HG03108 (cell line): ENCODE results near the gene SGTA.
"Not testable (repeated sequence)": the region's sequence is repeated elsewhere in the genome, so short reads cannot be mapped to it uniquely, and the experiment has no call there.

Experiments used
- ATAC-seq: cut with Tn5 transposase; IDR thresholded peaks from one replicate; pipeline ENCODE4 v1.9.1; 2021; ENCODE audit warnings: moderate library complexity; ENCODE audit not compliant: unreplicated experiment

Gene SGTA, protein sequence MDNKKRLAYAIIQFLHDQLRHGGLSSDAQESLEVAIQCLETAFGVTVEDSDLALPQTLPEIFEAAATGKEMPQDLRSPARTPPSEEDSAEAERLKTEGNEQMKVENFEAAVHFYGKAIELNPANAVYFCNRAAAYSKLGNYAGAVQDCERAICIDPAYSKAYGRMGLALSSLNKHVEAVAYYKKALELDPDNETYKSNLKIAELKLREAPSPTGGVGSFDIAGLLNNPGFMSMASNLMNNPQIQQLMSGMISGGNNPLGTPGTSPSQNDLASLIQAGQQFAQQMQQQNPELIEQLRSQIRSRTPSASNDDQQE

DNA sequence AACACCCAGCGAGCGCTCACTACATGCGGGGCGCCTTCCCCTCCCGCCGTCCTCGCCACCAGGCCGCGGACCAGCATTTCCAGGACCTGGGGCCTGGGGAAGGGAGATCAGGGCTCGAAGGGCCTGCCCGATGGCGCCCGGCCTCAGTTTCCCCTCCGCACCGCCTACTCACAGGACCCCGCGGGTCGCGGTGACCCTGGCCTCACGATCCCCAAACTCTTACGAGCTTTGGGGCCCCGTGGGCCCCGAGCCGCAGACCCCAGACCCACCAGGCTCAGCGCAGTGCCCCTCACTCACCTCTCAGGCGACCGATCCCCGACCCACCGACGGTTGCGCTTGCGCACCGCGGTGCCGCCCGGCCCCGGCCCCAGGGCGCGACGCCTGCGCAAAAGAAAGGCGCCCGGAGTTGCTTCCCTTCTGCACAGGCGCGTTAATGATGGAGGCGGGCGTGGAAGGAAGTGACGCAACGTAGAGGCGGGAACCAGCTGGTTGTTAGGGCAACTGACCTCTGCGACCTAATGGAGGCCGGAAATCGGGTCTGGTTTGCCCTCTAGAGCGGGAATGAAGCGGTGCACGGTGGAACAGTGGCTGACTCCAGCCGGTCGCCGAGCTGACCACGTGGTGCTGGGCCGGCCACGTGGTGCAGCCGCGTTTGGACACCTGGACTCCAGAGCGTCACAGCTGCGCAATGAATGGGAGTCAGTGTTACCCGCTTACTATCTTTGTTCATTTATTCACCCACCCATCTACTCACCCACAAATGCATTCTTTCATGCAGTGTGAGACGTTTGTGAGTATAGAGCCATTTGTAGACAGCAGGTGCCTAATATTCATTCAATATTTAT is at the start of gene SGTA:
Gene SGTA (minus strand): TSS at position 338 of the 845 bp plus-strand sequence. CDS start 14,205 bp downstream, outside the sequence.
- peak; percentile 69 for ATAC-seq

DNA sequence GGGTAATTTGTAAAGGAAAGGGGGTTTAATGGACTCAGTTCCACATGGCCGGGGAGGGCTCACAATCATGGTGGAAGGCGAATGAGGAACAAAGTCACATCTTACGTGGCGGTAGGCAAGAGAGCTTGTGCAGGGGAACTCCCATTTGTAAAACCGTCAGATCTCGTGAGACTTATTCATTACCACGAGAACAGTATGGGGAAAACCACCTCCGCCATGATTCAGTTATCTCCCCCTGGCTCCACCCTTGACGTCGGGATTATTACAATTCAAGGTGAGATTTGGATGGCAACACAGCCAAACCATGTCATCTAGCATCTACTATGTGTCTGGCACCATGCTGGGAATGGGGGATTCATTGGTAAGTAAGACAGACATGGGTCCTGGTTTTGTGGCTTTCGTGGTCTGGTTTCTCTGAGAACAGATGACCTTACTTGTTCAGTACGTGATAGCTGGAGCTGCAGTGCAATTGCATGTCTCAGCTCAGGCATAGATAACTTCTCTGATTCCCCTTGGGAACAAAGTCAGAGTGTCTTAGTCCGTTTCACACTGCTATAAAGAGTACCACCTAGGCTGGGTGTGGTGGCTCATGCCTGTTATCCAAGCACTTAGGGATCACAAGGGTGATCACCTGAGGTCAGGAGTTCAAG is 44.9 kb upstream of the SGTA start:
- no peak for ATAC-seq

DNA sequence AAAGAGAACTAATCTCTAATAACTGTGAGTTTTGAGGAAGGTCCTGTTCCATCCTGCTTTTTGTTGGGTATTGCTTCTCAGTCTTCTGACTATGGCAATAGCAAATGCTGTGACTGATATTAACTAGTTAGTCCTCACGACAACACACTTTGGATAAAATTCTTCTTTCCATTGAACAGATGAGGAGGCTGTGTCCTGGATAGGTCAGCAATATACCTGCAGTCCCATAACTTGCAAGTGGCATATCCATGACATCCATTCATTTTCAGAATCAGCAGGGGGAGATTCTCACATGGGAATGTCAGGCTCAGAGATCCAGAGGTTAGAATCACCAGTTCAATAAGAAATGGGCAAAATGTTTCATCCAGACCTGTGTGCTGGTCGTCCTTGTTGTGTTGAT is 43.9 kb upstream of the SGTA start:
- ATAC-seq, result no peak

DNA sequence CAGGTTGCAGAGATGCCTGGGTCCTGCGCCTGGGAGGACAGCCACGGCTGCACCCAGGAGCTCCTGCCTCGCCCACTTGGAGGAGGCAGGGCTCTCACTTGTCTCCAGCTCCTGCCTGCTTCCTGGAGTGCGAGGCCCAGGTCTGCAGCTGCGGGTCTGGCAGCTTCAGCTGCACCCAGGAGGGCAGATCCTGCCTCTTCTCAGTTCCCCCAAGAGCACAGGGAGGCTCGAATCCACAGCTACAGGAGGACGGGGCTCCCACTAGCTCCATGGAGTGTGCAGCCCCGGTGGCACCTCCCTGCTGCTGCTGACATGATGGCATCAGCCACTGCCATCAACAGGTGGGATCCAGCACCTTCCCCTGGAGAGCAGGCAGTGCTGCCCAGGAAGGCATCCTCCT is 41.1 kb upstream of the SGTA start:
- no peak for ATAC-seq

DNA sequence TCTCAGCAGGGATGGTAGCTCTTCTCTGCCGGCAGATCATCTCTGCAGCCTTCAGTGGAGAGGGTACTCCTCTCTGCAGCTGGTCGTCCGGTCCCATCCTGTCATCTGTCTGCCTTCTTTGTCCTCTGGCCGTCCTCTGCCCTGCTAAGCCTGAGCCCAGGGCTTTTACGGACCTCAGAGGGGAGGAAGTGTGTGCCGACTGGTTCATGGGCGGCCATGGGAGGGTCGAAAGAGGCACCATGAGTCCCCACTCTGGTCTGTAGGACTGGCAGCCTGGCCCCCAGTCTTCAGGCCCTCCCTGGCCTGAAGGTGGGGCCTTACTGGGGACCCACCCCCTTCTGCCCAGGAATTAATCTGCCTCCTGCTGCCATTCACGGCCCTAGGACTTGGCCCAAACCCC is 40.6 kb upstream of the SGTA start:
- no peak for ATAC-seq

DNA sequence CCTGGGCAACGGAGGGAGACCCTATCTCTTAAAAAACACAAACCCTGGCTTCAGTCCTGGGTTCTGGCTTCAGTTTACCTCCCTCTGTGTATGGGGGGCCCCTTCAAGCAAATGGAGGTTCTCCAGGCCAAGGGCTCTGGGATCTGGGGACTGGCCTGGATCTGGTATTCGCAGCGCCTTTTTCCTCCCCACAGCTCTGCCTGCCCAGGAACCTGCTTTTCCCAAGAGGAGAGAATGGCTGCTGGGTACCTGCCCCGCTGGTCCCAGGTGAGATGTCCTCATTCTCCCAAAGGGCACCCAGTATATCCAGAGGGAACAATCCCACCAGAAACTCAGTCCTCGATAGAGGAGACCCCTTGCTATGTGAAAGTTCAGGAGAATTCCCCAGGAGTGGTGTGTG is 39.8 kb upstream of the SGTA start:
- no peak for ATAC-seq

DNA sequence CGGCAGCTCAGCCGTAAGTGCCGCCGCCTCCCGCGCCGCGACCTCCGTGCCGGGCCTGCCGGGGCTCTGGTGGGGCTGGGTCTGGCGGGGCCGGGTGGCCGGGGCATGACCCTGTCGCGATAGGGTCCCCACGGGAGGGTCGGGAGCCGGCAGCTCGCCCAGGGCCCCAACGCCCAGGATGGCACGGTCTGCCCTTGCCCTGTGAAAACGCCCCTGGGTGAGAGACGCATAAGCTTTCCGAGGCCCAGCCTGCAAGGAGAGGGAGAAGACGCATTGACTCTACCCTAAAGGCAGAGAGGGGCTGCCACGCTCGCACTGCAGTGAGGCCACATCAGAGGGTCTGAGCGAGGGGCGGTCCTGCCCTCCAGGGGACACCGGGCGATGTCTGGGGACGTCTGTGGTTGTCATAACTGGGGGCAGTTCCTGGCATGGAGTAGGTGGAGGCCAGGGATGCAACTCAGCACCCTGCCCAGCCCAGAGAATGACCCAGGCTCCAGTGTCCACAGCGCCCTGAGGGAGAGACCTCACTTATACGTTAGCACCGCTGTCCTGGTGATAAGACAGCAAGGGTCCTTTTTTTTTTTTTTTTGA is 37.1 kb upstream of the SGTA start:
- no peak for ATAC-seq

DNA sequence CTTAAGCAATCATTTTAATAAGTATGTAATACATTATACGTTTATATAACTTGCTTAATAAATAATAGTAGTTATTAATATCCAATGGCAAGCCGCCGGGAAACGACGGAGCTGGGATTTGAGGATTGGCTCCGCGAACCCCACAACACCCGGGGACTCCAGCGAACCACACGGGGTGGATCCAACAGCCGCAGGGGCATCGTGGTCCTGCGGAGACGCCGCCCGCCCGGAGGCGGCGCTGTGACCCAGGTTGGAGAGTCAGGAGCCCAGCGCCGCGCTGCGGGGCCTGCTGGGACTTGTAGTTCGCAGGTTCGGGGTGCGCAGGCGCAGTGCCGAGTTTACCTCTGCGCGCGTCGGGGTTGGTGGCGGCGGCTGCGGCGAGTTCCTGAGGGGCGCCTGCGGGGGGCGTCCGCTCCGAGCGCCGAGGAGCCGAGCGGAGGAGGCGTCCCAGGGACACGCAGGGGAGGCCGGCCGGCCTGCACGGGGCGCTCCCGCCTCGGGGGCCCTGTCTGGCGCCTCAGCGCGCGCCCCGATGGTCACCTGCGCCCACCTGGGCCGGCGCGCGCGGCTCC is 36.6 kb upstream of the SGTA start, which contains the start of gene ZNF554:
Gene ZNF554 (plus strand): TSS at position 329 of the 572 bp plus-strand sequence. CDS start 204 bp downstream, at position 533.
- ATAC-seq, result peak; percentile 77

DNA sequence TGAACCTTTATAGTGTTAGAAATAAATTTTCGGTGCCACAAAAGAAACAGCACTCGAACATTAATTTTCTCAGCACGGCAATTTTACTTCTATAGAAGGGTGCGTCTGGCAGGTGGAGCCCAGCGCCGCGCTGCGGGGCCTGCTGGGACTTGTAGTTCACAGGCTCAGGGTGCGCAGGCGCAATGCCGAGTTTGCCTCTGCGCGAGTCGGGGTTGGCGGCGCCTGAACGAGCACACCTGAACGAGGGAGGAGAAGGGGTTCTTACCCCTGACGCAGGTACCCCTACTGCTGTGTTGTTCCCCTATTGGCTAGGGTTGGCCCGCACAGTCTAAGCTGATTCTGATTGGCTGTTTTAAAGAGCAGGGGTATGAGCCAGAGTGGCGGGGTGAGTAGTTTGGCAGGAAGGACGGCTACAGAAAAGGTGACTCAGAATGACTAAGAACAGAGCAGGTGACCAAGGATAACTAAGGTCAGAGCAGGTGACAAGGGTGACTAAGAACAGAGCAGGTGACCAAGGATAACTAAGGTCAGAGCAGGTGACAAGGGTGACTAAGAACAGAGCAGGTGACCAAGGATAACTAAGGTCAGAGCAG is 34.3 kb upstream of the SGTA start:
- ATAC-seq, result not testable (repeated sequence)

DNA sequence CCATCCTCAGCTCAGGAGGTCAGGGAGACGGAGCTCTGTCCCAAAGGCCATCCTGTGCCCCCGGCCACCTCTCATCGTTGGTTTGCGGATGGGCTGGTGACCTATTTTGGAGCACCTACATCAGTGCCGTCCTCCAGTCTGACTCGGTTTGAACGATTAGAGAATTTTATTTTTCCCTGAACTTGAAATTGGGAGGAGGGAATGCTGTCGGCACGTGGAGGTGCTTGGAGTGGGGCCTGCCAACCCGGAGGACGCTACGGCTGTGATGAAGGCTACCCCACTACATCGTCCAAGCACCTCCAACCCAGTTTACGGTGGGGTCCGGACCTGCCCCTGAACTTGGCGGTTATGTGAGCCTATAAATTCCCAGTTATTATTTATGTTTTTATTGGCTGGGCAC is 33.6 kb upstream of the SGTA start:
- no peak for ATAC-seq

DNA sequence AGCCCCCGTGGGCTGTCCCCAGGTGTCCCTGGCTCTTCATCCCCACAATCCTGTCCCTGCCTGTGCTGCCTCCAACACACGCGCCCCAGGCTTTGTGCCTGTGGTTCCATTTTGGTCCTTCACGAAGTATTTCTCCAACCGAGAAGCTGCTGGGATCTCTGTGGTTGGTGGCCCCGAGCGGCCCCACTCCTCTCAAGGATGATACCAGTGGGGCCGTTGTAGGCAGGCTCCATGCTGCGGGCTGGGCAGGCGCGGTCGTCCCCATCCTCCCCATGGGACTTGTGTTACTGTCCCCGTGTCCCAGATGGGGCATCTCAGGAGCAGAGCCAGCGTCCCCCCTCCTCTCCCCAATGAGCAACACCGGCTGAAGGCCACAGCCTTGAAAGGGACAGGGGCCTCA is 32.9 kb upstream of the SGTA start:
- ATAC-seq, result no peak

DNA sequence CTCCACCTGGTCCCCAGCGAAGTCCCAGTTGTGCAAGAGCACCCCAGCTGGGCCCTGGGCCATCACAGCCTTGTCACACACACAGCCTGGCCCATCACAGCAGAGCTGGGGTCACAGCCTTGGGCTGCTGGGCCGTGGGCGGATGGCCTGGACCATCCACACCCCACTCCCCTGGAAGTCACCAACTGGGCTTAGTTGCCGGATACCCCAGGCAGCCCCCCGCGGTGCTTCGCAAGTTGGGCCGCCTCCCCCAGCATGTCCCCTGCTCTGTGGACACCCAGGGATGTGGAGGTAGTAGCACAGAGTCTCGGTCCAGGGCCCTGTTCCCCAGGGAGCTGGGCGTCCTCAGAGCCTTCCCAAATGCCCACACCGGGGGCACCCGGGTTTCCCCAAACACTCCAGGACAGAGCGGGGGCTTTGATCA is 32.1 kb upstream of the SGTA start:
- ATAC-seq, result no peak

DNA sequence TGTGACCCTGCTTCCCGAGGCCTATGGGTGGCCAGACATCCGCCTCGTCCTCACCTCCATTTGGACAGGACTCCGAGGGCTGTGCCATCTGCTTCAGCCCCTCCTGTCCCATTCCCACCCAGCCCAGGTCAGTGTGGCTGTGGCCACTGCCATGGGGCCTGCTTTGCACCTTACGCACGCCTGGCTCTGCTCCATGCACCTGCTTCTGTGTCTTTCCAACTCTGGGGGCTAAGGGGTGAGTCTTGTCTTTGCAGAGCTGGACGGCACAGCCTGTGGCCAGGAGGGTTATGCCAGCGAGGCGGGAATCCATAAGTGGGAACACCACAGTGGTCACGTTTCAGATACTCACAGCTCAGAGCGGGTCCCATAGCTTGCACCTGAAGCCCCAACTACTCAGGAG is 31.4 kb upstream of the SGTA start:
- no peak for ATAC-seq

DNA sequence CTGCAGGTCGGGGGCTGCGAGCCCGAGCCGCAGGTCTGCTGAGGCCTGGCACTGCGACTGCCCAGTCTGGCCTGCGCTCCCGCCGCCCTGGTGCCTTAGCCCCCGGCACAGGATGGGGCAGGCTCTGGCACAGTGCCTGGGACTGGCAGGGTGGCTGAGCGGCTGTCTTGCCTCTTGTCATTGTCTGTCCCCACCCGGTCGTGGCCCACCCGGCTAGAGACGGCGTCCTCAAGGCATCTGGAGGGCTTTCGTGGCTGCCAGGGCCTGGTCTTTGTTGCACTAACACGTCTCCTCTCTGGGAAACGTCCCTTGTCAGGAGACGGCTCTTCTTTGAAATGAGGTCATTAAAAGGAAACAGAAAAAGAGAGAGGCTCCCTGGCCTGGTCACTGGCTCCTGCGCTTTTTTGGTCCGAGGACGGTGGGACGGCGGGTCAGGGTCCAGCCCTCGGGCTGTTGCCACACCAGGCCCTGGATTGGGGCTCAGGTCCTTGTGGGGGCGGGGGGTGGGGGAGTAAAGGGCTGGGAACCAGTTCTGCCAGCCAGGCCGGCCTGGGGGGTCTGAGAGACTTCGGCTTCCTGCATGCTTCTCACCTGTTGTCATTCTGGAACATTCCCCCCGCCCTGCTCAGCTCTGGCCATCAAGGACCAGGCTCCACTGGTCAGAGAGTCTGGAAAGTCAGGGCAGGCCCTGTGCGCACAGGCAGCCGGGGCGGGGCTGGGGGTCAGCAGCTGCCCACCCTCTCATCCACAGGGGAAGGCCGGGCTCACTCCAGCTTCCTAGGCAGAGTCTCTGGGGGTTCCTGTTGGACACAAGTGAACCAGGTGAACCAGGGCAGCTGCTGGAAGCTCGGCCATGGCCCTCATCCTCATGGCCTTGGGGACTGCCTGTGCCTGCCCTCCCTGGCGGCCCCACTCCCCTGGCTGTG is 30.4 kb upstream of the SGTA start:
- no peak for ATAC-seq

DNA sequence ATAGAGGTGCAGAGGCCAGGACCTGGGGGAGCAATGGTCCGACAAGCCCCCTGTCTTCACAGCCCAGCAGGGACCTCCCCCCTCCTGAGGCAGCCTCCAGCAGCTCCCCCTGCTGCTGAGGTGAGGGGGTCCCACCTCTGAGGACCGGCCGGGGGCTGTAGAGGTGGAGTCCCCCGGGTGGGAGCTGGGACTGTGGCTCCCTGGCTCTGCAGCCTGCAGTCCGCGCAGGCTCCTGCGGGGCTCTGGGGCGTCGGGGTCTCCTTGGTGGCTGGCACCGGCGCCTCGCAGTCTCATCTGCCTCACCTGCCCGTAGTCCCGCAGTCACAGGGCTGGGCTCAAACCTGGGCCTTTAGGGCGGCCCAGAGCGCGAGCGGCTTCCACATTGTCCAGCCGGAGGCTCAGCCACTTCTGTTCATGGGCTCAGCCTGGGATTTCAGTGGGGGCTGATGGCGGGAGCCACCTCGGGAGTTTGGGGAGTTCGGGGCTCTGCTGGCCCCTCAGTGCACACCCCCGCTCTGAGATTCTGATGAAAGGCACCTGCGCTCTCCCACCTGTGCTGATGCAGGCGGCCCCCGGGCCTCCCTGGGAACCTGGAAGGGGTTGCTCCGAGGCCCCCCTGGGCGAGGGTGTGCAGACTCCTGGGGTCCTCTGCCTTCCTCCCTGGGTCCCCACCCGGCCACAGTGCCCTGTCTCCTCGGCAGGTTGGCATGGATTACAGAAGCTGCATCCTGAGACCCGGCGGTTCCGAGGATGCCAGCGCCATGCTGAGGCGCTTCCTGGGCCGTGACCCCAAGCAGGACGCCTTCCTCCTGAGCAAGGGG is 29.6 kb upstream of the SGTA start:
- ATAC-seq, result no peak

DNA sequence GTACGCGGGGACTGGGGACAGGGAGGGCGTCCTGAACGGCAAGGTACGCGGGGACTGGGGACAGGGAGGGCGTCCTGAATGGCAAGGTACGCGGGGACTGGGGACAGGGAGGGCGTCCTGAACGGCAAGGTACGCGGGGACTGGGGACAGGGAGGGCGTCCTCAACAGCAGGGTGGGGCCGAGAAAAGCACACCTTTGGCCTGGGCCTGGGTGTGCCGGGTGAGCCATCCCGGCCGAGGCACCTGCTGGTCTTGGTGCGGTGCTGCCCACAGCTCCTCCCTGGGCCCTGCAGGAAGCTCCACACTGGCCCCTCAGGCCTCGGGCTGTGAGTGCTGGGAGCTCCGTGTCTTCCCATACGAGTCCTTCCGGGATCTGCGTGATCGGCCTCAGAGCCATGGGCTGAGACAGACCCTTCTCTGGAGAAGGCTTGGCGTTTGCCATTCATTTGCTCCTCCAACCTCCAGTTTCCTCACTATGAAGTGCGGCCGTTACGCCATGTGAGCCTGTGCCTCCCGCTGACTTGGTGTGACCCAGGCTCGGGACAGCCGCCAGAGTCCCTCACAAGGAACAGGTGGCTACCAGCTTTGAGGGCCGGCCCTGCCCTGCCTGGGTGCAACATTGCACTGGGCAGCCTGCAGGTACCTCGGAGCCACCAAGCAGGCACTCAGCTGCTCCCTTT is 28.8 kb upstream of the SGTA start:
- no peak for ATAC-seq

DNA sequence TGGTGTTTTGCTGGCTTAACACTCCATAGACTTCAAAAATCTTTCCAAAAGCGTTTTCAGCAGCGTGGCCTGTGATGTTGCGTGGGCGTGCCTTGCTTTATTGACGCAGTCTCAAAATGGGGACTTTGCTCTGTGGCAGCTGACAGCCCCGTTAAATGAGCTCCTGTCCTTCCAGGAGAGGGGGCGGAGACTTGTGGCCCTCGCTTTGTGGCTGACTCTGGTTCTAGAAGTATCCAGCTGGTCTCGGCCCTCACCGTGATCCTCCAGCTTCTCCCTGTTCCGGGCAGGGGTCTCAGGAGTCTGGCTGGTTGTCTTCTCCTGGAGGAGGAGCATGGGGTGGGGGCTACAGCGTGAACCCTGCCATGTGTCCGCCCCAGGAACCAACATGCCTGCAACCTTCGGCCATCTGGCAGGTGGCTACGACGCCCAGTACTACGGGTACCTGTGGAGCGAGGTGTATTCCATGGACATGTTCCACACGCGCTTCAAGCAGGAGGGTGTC is 28.2 kb upstream of the SGTA start:
- ATAC-seq, result no peak
